ENCODE results near the gene NFAT5.
A peak's percentile ranks its signal among the peaks of the same experiment; 100 is the strongest.

NFAT5 gene

GRCh38 chr16:69662901-69663300, 97.1 kb downstream of the NFAT5 start:
- H3K4me3 Mint-ChIP-seq: no peak overlapping the region
- ATAC-seq: no peak
- no peaks in the 10 kb centered on the region for H3K4me1 Mint-ChIP-seq

GRCh38 chr16:69663846-69664245, 98.1 kb downstream of the NFAT5 start:
- Mint-ChIP-seq H3K27me3 (no peaks in the 10 kb centered on the region), H3K36me3 (ENCODE audit: low read depth) (peaks cover 45% of the 10 kb centered on the region), H3K4me1 (no peaks in the 10 kb centered on the region), H3K4me3 (no peak overlapping the region), H3K27ac (no peak overlapping the region), H3K9me3 (no peaks in the 10 kb centered on the region)
- DNase-seq (no peak), ATAC-seq (no peak)

More at GRCh38 chr16:69662901-69663300, 97.1 kb downstream of the NFAT5 start:
- Mint-ChIP-seq H3K27me3 (no peaks in the 10 kb centered on the region), H3K27ac (no peak overlapping the region), H3K36me3 (ENCODE audit: low read depth) (peaks cover 41% of the 10 kb centered on the region), H3K9me3 (no peaks in the 10 kb centered on the region)
- no peak for DNase-seq

GRCh38 chr16:69669577-69669976, 103.8 kb downstream of the NFAT5 start:
- no peaks in the 10 kb centered on the region for H3K9me3 Mint-ChIP-seq
- H3K27me3 Mint-ChIP-seq: no peaks in the 10 kb centered on the region
- ATAC-seq: no peak
- H3K27ac Mint-ChIP-seq: no peak overlapping the region
- DNase-seq: no peak
- H3K36me3 Mint-ChIP-seq (ENCODE audit: low read depth): peaks cover 36% of the 10 kb centered on the region
- no peak overlapping the region for H3K4me3 Mint-ChIP-seq
- H3K4me1 Mint-ChIP-seq: no peaks in the 10 kb centered on the region

GRCh38 chr16:69672315-69672997, 106.7 kb downstream of the NFAT5 start:
- no peak overlapping the region for H3K27ac Mint-ChIP-seq

GRCh38 chr16:69672998-69673713, 107.4 kb downstream of the NFAT5 start:
- Mint-ChIP-seq H3K36me3 (ENCODE audit: low read depth) (peaks cover 45% of the 10 kb centered on the region), H3K4me1 (no peaks in the 10 kb centered on the region), H3K27me3 (no peaks in the 10 kb centered on the region), H3K27ac (no peak overlapping the region), H3K4me3 (no peak overlapping the region), H3K9me3 (no peaks in the 10 kb centered on the region)
- DNase-seq: no peak
- ATAC-seq: no peak

More at GRCh38 chr16:69672315-69672997, 106.7 kb downstream of the NFAT5 start:
- no peak overlapping the region for H3K4me3 Mint-ChIP-seq
- H3K4me1 Mint-ChIP-seq: no peaks in the 10 kb centered on the region
- H3K9me3 Mint-ChIP-seq: no peaks in the 10 kb centered on the region
- ATAC-seq (no peak), DNase-seq (no peak)
- no peaks in the 10 kb centered on the region for H3K27me3 Mint-ChIP-seq
- H3K36me3 Mint-ChIP-seq (ENCODE audit: low read depth): peaks cover 46% of the 10 kb centered on the region

- H3K36me3 Mint-ChIP-seq (ENCODE audit: low read depth): peaks cover 22% of the 10 kb centered on the region
- DNase-seq: no peak
These were observed 114.6 kb downstream of the NFAT5 start for GRCh38 chr16:69680358-69680757.

GRCh38 chr16:69688589-69688988, 122.8 kb downstream of the NFAT5 start:
- ATAC-seq: no peak
- no peak overlapping the region for H3K4me3 Mint-ChIP-seq
- H3K9me3 Mint-ChIP-seq: no peaks in the 10 kb centered on the region
- DNase-seq: no peak
- H3K4me1 Mint-ChIP-seq: peaks cover 10% of the 10 kb centered on the region
- H3K36me3 Mint-ChIP-seq (ENCODE audit: low read depth): peaks cover 40% of the 10 kb centered on the region
- no peaks in the 10 kb centered on the region for H3K27me3 Mint-ChIP-seq
- H3K27ac Mint-ChIP-seq: no peak overlapping the region

More at GRCh38 chr16:69680358-69680757, 114.6 kb downstream of the NFAT5 start:
- no peak for ATAC-seq
- Mint-ChIP-seq H3K4me1 (no peaks in the 10 kb centered on the region), H3K4me3 (no peak overlapping the region), H3K27me3 (no peaks in the 10 kb centered on the region), H3K9me3 (no peaks in the 10 kb centered on the region), H3K27ac (no peak overlapping the region)

GRCh38 chr16:69691980-69692911, 126.5 kb downstream of the NFAT5 start:
- Mint-ChIP-seq H3K36me3 (ENCODE audit: low read depth) (peaks cover 60% of the 10 kb centered on the region), H3K27me3 (no peaks in the 10 kb centered on the region), H3K9me3 (no peaks in the 10 kb centered on the region), H3K27ac (peak overlapping the region; percentile 55), H3K4me3 (no peak overlapping the region), H3K4me1 (peaks cover 10% of the 10 kb centered on the region)
- DNase-seq (no peak), ATAC-seq (peak; percentile 73)

GRCh38 chr16:69693916-69694315, 128.2 kb downstream of the NFAT5 start:
- no peak for ATAC-seq
- no peaks in the 10 kb centered on the region for H3K9me3 Mint-ChIP-seq
- H3K27me3 Mint-ChIP-seq: no peaks in the 10 kb centered on the region
- H3K4me3 Mint-ChIP-seq: no peak overlapping the region
- DNase-seq: no peak
- H3K36me3 Mint-ChIP-seq (ENCODE audit: low read depth): peaks cover 62% of the 10 kb centered on the region
- H3K27ac Mint-ChIP-seq: no peak overlapping the region
- peaks cover 10% of the 10 kb centered on the region for H3K4me1 Mint-ChIP-seq

- DNase-seq (no peak), ATAC-seq (no peak)
- H3K4me3 Mint-ChIP-seq: no peak overlapping the region
- peaks cover 35% of the 10 kb centered on the region for H3K36me3 Mint-ChIP-seq (ENCODE audit: low read depth)
- no peaks in the 10 kb centered on the region for H3K27me3 Mint-ChIP-seq
- no peaks in the 10 kb centered on the region for H3K4me1 Mint-ChIP-seq
- no peak overlapping the region for H3K27ac Mint-ChIP-seq
- no peaks in the 10 kb centered on the region for H3K9me3 Mint-ChIP-seq
These were observed 132.6 kb downstream of the NFAT5 start for GRCh38 chr16:69698404-69698803.

- H3K4me3 Mint-ChIP-seq: no peak overlapping the region
- ATAC-seq: no peak
- no peak overlapping the region for H3K27ac Mint-ChIP-seq
- H3K27me3 Mint-ChIP-seq: no peaks in the 10 kb centered on the region
- no peaks in the 10 kb centered on the region for H3K9me3 Mint-ChIP-seq
- H3K4me1 Mint-ChIP-seq: no peaks in the 10 kb centered on the region
- H3K36me3 Mint-ChIP-seq (ENCODE audit: low read depth): peaks cover 29% of the 10 kb centered on the region
- DNase-seq: no peak
These were observed 134.1 kb downstream of the NFAT5 start for GRCh38 chr16:69699915-69700314.

GRCh38 chr16:69701452-69701851, 135.7 kb downstream of the NFAT5 start:
- H3K9me3 Mint-ChIP-seq: no peaks in the 10 kb centered on the region
- H3K27me3 Mint-ChIP-seq: no peaks in the 10 kb centered on the region
- DNase-seq (no peak), ATAC-seq (no peak)
- no peaks in the 10 kb centered on the region for H3K4me1 Mint-ChIP-seq
- H3K36me3 Mint-ChIP-seq (ENCODE audit: low read depth): peaks cover 18% of the 10 kb centered on the region
- no peak overlapping the region for H3K27ac Mint-ChIP-seq
- no peak overlapping the region for H3K4me3 Mint-ChIP-seq

- Mint-ChIP-seq H3K27me3 (no peaks in the 10 kb centered on the region), H3K9me3 (no peaks in the 10 kb centered on the region), H3K36me3 (ENCODE audit: low read depth) (peaks cover 15% of the 10 kb centered on the region), H3K27ac (no peak overlapping the region), H3K4me3 (no peak overlapping the region), H3K4me1 (no peaks in the 10 kb centered on the region)
- no peak for ATAC-seq
- no peak for DNase-seq
These were observed 136.1 kb downstream of the NFAT5 start for GRCh38 chr16:69701866-69702265.

- Mint-ChIP-seq H3K4me3 (no peak overlapping the region), H3K4me1 (no peaks in the 10 kb centered on the region), H3K27ac (peak overlapping the region; percentile 20), H3K27me3 (no peaks in the 10 kb centered on the region), H3K36me3 (ENCODE audit: low read depth) (peaks cover 10% of the 10 kb centered on the region), H3K9me3 (no peaks in the 10 kb centered on the region)
- ATAC-seq (no peak), DNase-seq (no peak)
These were observed 137.9 kb downstream of the NFAT5 start for GRCh38 chr16:69703638-69704037.
